HG03159 (cell line): ENCODE results near the gene PHF5A.
"Not testable (repeated sequence)": the region's sequence is repeated elsewhere in the genome, so short reads cannot be mapped to it uniquely, and the experiment has no call there.

ENCODE experiments used
- ATAC-seq: cut with Tn5 transposase; IDR thresholded peaks from one replicate; pipeline ENCODE4 v1.9.1; 2021; ENCODE audit warnings: mild to moderate bottlenecking, moderate library complexity; ENCODE audit not compliant: unreplicated experiment

Gene PHF5A

GRCh38 chr22:41488596-41489385 is 20.3 kb upstream of the PHF5A start:
- no peak for ATAC-seq

GRCh38 chr22:41488076-41488475 is 19.6 kb upstream of the PHF5A start:
- ATAC-seq = no peak

GRCh38 chr22:41487037-41487935 is 18.8 kb upstream of the PHF5A start:
- no peak for ATAC-seq

- no peak for ATAC-seq
These were observed 16.5 kb upstream of the PHF5A start for GRCh38 chr22:41485033-41485432.

- no peak for ATAC-seq
These were observed 13.9 kb upstream of the PHF5A start for GRCh38 chr22:41482319-41482935.

GRCh38 chr22:41481925-41482318 is 13.4 kb upstream of the PHF5A start:
- ATAC-seq = no peak

GRCh38 chr22:41481131-41481830 is 12.8 kb upstream of the PHF5A start:
- ATAC-seq = no peak

GRCh38 chr22:41480397-41480735 is 11.9 kb upstream of the PHF5A start:
- ATAC-seq = no peak

- no peak for ATAC-seq
These were observed 11.3 kb upstream of the PHF5A start for GRCh38 chr22:41479671-41480396.

GRCh38 chr22:41478891-41479521 is 10.5 kb upstream of the PHF5A start:
- ATAC-seq = no peak

GRCh38 chr22:41478473-41478872 is 10.0 kb upstream of the PHF5A start:
- ATAC-seq = no peak

- no peak for ATAC-seq
These were observed 6.5 kb upstream of the PHF5A start for GRCh38 chr22:41474872-41475451.

- no peak for ATAC-seq
These were observed 3.1 kb upstream of the PHF5A start for GRCh38 chr22:41471568-41471967.

GRCh38 chr22:41470886-41471285 is 2.4 kb upstream of the PHF5A start:
- ATAC-seq = no peak

GRCh38 chr22:41469218-41469851 is 843 bp upstream of the PHF5A start:
- ATAC-seq = peak; percentile 14

GRCh38 chr22:41461901-41462300 is 6.6 kb downstream of the PHF5A start:
- no peak for ATAC-seq

- not testable (repeated sequence) for ATAC-seq
These were observed 8.4 kb downstream of the PHF5A start for GRCh38 chr22:41460071-41460470.

- ATAC-seq = no peak
These were observed 9.1 kb downstream of the PHF5A start for GRCh38 chr22:41459431-41459830.

- ATAC-seq = no peak
These were observed 10.2 kb downstream of the PHF5A start for GRCh38 chr22:41458161-41458728.
